GM04503 (cell line): Measurements from ENCODE around the gene RNF103.
"Not testable (repeated sequence)": the region's sequence is repeated elsewhere in the genome, so short reads cannot be mapped to it uniquely, and the experiment has no call there.

ENCODE experiments used
- DNase-seq: peaks from one replicate; pipeline ENCODE4 v3.0.0-alpha.2; 2012; ENCODE audit warnings: low read depth

RNF103 gene

DNA sequence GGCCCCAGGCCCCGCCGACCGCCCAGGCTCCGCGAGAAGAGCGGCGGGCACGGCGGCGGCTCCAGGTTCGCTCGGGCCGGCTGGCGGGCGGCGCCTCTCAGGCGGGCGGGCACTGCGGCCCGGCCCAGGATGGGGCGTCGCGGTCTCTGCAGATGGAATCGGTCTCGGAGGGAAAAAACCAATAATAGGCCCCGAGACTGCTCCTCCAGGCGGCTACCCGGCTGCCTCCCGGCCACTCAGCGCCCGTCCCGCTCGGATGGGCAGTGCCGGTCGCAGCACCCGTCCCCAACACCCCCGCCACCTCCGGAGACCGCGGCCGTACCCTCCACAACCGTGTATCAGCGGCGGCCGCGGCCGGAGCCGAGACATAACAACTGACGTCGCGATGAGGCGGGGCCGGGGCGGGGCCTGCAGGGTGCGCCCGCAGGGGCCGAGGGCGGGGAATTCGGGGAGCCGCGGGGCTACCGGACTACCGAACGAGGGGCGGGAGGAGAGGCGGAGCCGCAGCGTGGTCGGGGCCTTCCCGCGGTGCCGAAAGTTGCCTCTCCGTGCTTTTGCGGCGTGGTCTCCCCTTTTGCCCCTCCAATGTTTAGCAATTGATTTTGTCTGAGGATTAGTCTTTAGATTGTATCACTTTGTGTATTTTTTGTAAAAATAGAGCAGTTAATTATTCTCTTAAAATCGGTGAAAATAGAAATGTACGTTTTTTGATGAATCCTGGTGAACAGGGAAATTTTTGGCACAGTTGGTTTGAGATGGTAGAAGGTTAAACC is at the start of gene RNF103:
TSS of gene RNF103 (minus strand) at position 372 of the 773 bp plus-strand sequence. CDS start 979 bp downstream, outside the sequence.
- peak; percentile 42 for DNase-seq

- no peak for DNase-seq
Measured at GRCh38 chr2:86673011-86673410, 49.3 kb upstream of the RNF103 start.

GRCh38 chr2:86672027-86672545 is 48.4 kb upstream of the RNF103 start:
- no peak for DNase-seq

- peak; percentile 3 for DNase-seq
Measured at GRCh38 chr2:86671337-86671981, 47.8 kb upstream of the RNF103 start.

- DNase-seq: not testable (repeated sequence)
Measured at GRCh38 chr2:86669323-86669722, 45.7 kb upstream of the RNF103 start.

- no peak for DNase-seq
Measured at GRCh38 chr2:86661333-86661732, 37.7 kb upstream of the RNF103 start.

DNA sequence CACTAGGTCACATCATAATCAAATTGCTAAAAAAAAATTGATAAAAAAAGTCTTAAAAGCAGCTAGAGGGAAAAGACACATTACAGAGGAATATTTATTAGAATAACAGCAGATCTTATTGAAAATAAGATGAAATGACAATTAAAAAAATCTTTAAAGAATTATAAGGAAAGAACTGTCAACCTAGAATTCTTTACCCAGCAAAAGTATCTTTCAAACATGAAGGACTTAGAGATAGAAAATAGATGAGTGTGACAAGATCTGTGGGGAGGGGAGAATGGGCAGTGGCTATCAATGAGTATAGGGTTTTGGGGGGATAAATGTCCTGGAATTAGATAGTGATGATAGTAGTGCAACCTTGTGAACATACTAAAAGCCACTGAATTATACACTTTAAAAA is 26.5 kb upstream of the RNF103 start:
- DNase-seq: no peak

- DNase-seq: no peak
Measured at GRCh38 chr2:86649119-86649947, 25.7 kb upstream of the RNF103 start.

DNA sequence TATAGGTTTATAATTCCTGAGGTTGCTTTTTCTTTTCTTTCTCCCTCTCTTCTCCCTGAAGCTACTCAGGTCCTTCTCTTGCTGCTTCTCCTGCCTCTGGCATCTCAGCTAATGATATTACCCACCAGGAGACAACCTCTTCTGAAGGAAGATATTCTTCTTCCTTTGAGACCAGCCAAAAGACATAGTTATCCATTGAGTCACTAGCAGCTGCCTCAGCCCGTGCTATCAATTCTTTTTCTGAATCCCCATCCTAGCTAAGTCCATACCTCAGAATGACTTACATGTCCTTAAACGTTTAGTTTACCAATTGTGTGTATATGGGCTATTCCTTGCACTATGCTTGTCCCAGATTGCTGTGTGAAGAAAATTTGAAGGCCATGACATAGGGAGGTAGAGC is 25.0 kb upstream of the RNF103 start:
- no peak for DNase-seq

DNA sequence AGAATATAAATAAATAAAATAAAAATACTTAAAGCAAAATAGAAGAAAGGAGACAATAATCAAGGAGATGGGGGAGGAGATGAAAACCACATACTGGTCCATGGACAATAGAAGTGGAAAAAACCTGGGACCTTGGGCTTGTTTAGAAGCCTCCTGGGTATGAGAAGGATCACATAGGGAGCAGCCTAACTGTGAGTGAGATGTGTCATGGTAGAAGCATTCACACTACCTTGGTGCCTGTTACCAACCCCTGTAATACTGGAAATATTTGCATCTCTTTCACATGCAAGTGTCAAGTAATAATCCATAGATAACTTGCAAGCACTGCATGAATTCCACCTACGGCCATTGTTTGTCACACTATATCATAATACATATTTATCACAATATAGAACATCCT is 23.2 kb upstream of the RNF103 start:
- no peak for DNase-seq

GRCh38 chr2:86646329-86646728 is 22.7 kb upstream of the RNF103 start:
- no peak for DNase-seq

- no peak for DNase-seq
Measured at GRCh38 chr2:86645752-86646151, 22.1 kb upstream of the RNF103 start.

DNA sequence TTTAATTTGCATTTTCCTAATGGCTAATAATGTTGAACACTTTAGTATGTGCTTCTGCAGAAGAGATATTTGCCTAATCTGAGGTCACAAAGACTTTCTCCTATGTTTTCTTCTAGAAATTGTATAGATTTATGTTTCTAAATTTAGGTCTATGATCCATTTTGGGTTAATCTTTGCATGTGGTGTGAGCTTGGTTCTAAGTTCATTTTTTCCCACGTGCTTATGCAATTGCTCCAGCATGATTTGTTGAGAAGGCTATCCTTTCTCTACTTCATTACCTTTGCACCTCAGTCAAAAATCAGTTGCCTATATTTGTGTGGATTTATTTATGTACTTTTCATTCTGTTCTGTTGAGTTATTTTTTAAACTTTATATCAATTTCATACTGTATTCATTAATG is 15.0 kb upstream of the RNF103 start:
- no peak for DNase-seq

- DNase-seq: no peak
Measured at GRCh38 chr2:86636842-86637241, 13.2 kb upstream of the RNF103 start.

GRCh38 chr2:86634352-86634751 is 10.7 kb upstream of the RNF103 start:
- no peak for DNase-seq

DNA sequence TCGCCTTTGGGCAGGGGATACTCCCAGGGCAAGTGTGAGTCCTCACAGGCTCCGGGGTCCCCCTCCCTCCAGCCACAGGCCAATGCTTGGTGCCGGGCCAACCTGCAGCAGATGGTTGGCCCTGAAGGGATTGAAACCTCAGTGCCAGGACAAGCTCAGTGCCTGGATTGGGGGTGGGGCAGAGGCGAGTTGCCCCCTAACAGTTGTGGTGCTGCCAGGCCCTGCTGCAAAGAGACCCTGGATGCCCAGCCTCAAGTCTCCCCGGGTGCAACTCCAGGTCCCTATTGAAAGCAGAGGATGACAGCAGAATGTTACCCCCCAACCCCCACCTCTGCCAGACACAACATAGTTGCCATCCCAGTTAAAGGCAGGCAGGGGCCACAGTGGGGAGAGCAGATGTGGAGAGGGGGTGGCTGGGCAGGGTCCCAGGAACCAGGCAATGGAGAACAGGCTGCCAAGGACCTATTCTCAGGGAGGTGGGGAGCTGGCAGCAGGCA is 9.5 kb upstream of the RNF103 start:
- no peak for DNase-seq

DNA sequence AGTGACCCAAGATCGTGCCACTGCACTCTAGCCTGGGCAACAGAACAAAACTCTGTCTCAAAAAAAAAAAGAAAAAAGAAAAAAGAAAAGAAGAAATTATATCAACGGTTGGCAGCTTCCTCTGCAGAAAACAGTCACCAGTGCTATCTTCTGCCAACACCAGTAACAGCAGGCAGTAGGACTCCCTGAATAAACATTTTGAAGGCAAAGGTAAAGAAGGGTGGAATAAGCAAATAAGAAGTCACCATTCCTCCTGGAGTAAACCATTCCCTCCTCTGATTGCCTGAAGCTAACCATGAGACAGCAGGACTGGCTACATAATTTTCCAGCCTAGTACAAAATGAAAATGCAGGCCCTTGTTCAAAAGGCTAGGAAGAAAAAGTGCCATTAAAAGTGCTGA is 9.0 kb upstream of the RNF103 start:
- DNase-seq: no peak

DNA sequence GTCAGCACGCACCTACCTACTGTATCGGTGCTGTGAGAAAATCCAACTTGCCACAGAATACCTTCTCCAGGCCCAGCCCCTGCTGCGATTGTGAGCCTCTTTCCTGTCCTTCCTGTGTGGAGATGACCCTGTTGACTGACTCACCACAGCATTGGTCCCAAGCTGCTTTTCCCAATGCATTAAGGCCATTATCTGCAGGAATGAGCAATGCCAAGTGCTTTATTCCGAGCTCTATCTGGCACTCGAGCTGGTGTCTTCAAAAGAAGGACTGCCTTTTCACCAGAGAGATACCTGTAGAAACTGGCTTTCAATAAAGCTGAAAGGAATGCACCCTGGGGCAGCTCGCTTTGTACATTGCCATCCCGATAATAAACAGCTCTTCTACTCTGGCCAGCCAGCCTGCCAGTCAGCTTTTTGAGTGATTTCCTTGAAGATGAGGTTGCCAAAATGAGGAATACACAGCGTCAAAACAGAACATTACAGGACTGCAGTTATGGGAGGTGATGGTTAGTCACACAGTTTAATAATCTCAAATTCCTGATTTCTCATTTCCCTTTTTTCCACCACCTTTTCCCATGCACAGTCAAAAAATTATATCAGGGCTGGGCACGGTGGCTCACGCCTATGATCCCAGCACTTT is 8.3 kb upstream of the RNF103 start:
- DNase-seq: no peak

- DNase-seq: no peak
Measured at GRCh38 chr2:86628091-86628522, 4.4 kb upstream of the RNF103 start.

- DNase-seq: no peak
Measured at GRCh38 chr2:86627550-86627949, 3.9 kb upstream of the RNF103 start.

- no peak for DNase-seq
Measured at GRCh38 chr2:86625096-86625495, 1.4 kb upstream of the RNF103 start.

DNA sequence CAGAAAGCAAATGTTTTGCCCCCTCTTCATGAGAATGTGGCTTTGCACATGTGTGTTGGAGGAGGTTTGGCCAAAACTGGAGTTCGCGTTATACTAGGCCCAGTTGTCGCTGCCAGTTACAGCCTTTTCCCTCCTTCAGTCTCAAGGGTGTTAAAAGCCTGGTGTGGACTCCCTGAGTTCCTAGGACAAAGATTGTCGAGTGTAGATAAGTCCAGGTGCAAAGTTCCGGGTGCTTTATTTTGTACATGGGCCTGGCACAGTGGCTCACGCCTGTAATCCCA is 542 bp upstream of the RNF103 start:
- DNase-seq: no peak
